GM18907 (cell line): ENCODE measurements around the gene ARFRP1.

Source experiments
- ATAC-seq: cut with Tn5 transposase; IDR thresholded peaks from one replicate; pipeline ENCODE4 v1.9.1; 2021; ENCODE audit warnings: mild to moderate bottlenecking, moderate library complexity; ENCODE audit not compliant: unreplicated experiment

The ARFRP1 gene

DNA sequence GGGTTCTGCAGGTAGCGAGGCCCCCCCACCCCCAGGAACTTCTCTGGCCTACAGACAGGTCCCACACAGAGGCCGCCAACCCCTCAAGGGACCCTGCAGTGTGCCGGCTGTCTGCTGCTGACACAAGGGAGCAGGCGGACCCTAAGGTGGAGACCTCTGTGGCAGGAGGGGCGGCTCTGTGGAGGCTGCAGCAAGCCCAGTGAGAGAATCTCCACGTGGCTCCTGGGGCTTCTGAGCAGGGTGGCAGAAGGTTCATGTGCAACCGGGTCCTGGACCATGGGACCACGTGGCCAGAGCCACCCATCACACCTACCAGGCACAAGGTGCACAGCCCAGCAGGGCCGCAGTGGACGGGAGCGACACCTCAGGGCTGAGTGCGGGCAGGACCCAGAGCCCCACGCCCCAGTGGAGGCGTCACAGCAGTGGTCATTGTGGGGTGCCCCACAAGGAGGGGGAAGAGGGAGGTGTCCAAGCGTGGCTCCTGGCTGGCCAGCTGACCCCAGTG is 4.3 kb downstream of the ARFRP1 start:
- no peak for ATAC-seq

DNA sequence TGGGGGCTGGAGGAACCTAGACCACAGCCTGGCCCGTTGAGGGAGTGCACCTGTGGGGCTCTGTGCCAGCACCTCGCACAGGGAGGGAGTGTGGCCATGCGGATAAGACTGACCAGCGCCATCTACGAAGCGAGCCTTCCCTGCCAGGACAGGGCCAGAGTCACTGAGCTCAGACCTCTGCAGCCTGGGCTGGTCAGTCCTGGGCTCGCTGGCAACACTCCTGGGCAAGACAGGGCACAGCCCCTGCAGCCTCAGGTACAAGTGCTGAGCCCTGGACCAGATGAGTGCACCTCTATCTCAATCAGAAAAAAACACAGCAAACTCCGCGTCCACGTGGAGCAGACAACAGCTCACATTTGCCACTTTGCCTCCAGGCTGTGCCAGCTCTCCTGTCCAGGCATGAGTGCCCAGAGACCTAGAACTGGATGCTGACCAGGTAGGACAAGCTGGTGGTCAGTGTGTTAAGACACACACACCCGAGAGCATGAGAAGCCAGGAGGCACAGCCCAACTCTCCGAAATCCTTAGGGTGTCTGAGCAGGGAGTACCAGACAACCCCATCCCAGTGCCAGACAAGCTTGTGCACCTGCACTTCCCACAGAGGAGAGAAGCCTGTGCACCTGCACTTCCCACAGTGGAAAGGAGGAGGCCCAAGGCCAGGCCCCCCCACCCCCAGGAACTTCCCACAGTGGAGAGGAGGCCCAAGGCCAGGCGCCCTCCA is 4.9 kb downstream of the ARFRP1 start:
- ATAC-seq = no peak

DNA sequence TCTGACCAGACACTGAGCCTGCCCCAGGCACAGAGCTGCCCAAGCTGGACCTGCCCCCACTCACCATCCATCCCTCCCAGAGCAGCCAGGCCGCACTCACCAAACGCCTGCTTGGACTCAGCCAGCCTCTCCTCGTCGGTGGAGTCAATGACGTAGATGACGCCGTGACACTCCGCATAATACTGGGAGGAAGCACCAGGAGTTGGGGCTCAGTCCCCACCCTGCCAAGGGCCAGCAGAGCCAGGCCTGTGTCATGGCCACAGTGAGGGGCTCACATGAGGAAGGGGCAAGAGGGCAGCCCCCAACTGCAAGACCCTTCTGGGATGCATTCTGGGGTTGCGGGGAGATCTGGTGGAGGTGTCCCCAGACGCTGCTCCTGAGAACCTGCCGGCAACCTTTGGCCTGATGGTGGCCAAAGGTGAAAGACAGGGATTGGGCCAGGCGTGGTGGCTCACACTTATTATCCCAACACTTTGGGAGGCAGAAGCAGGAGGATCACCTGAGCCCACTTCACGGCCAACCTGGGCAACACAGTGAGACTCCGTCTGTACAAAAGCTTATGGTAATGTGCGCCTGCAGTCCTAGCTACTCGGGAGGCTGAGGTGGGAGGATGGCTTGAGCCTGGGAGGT is 5.6 kb downstream of the ARFRP1 start:
- ATAC-seq = no peak

- ATAC-seq = no peak
Measured at GRCh38 chr20:63701329-63702035, 6.3 kb downstream of the ARFRP1 start.

- ATAC-seq = no peak
Measured at GRCh38 chr20:63701051-63701328, 6.8 kb downstream of the ARFRP1 start.

GRCh38 chr20:63700199-63701050 is 7.4 kb downstream of the ARFRP1 start:
- no peak for ATAC-seq

DNA sequence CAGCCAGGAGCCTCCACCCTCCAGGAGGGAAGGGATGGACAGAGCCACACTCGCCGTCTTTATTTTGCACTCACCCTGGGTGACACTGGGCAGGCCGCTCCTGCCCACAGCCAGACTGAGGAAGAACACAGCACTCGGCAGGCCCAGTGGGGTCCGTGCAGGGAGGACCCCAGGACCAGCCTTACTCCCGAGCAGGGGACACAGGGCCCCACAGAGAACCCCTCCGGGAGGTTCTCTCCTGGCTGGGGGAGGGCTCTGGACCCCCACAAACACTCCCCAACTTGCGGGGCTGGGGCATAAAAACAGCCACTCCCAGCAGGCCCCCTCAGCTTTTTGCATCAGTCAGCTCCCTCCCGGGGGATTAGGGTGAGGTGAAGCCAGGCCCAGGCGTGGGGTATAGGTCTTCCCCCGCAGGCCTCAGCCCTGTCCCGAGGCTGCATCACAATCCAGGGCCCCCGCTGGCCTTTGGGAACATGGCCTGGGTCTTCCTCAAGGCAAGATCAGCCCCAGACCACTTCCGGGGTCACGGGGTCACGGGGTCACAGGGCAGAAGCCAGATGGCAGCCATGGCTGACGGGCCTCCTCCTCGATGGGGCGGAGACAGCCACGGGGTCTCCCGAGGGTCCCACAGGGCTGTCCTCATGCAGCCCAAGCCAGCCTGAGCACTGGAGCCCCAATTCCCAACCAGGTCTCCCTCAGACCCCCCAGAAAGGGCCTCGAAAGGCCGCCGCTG is 8.1 kb downstream of the ARFRP1 start:
- no peak for ATAC-seq

GRCh38 chr20:63698739-63699465 is 8.9 kb downstream of the ARFRP1 start:
- ATAC-seq = no peak

DNA sequence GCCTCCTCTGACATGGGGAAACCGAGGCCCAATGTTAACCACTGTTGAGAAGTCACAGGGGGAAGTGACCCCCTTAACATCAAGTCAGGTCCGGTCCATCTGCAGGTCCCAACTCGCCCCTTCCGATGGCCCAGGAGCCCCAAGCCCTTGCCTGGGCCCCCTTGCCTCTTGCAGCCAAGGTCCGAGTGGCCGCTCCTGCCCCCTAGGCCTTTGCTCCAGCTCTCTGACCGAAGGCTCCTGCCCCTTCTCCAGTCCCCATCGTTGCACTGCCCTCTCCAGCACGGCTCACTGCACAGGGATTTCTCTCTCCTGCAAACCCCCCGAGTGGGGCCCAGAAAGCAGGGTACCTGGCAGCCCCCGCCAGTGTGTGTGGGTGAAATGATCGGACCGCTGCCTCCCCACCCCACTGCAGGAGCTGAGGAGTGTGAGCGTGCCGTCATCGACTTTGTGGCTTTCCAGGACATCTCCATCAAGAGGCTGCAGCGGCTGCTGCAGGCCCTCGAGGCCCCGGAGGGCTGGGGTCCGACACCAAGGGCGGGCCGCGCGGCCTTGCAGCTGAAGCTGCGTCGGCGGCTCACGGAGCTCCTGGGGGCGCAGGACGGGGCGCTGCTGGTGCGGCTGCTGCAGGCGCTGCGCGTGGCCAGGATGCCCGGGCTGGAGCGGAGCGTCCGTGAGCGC is 9.8 kb downstream of the ARFRP1 start:
- no peak for ATAC-seq

GRCh38 chr20:63697357-63697867 is 10.4 kb downstream of the ARFRP1 start:
- ATAC-seq = no peak

GRCh38 chr20:63696628-63697356 is 11.0 kb downstream of the ARFRP1 start, which contains the start of gene TNFRSF6B:
Gene TNFRSF6B, plus strand, starts transcription at chr20:63696652. Its CDS starts 116 bp downstream, at chr20:63696768.
- no peak for ATAC-seq

DNA sequence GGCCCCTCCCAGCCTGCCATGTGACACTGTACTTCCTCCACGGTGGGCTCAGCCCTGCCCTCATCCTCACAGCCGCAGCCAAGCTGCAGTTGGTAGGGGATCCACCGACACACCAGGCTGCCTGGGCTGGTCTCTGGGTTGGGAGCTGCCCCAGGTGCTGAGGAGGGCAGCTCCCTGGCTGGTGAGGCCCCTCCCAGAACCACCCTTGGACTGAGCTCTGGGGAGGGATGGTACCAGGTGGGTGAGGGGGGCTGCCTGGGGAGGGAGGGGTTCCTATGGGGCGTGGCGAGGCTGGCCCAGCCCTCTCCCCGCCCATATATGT is 11.5 kb downstream of the ARFRP1 start:
- no peak for ATAC-seq

DNA sequence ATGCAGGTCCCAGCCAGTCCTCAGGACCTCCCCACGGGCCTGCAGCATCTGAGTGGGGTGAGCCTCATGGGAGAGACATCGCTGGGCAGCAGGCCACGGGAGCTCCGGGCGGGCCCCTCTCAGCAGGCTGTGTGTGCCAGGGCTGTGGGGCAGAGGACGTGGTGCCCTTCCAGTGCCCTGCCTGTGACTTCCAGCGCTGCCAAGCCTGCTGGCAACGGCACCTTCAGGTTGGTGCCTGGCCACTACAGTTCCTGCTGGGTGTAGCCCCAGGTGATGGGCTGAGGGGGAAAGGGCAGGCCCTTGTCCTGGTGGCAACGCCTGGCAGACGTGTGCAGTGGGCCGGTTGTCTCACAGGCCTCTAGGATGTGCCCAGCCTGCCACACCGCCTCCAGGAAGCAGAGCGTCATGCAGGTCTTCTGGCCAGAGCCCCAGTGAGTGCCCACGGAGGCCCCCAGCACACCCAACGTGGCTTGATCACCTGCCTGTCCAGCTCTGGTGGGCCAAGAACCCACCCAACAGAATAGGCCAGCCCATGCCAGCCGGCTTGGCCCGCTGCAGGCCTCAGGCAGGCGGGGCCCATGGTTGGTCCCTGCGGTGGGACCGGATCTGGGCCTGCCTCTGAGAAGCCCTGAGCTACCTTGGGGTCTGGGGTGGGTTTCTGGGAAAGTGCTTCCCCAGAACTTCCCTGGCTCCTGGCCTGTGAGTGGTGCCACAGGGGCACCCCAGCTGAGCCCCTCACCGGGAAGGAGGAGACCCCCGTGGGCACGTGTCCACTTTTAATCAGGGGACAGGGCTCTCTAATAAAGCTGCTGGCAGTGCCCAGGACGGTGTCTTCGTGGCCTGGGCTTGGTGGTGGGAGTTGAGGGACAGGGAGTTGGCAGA is 12.1 kb downstream of the ARFRP1 start:
- ATAC-seq = no peak

- no peak for ATAC-seq
Measured at GRCh38 chr20:63694584-63695423, 13.0 kb downstream of the ARFRP1 start.

DNA sequence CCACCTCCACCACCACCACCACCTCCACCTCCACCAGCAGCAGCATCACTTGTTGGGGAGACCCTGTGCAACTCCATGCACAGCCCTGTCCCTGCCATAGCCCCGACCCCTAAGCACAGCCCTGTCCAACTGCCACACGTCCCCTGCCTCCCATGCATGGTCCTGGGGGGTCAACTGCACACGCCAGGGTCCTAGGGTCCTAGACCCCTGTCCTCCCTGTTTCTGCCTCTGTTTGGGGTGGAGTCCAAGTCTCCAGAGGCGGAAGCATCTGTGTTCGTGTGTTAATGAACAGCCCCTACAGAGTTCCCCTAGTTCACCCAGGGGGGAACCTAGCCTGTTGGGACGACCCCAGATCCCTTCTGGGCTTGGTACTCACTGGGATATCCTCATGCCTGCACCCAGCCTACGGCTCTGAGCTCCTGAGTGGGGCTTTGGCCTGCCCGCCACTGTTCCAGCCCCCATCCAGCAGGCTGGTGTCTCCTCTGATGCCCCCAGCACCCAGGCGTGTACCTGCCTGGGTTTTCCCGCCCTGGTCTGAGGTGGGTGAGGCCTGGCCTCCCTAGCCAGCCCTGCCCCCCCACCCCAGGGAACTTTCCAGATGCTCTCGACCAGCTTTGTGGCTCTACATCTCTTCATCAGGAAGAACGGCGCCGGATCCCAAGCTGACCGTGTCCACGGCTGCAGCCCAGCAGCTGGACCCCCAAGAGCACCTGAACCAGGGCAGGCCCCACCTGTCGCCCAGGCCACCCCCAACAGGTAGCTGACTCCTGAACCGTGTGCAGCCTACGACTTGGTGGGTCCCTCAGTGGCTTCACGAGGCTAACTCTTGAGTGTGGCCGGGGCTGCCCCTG is 13.8 kb downstream of the ARFRP1 start:
- ATAC-seq = no peak
